K562 (cell line): ENCODE results near the gene ACTL10. TPM values are rescaled to one million over a fixed set of nuclear protein-coding genes. Genes with fewer than 3 reads are reported as not detected.

Experiments
- FOXP1 ChIP-seq: sonication (generic); formaldehyde crosslinking; IDR thresholded peaks from 2 replicates; pipeline ENCODE4 v1.8.0; 2022; ENCODE audit warnings: mild to moderate bottlenecking, missing genetic modification reagents
- ILF3 ChIP-seq: fragments of 450-650 bp; IDR thresholded peaks from 2 replicates; pipeline ENCODE4 v1.6.1; 2018; ENCODE audit warnings: antibody characterized with exemption, mild to moderate bottlenecking, moderate library complexity, borderline replicate concordance
- NFIC ChIP-seq: fragments of 450-650 bp; IDR thresholded peaks from 2 replicates; pipeline ENCODE4 v1.6.1; 2017; ENCODE audit warnings: mild to moderate bottlenecking, inconsistent platforms
- TEAD1 ChIP-seq, 2 experiments: fragments of 450-650 bp in 1 of 2; sonication (generic) in 1 of 2; formaldehyde crosslinking; IDR thresholded peaks; 2 replicates each; pipeline versions ENCODE4 v1.4.0 to v1.8.0; 2020 to 2022; ENCODE audit warnings: mild to moderate bottlenecking in 2 of 2, missing genetic modification reagents in 1 of 2
- ZNF197 ChIP-seq: fragments of 200-800 bp; sonication (Bioruptor generic); IDR thresholded peaks from 2 replicates; pipeline ENCODE4 v1.6.1; 2016; ENCODE audit warnings: low read depth, missing genetic modification characterization, missing compliant biosample characterization
- ZNF695 ChIP-seq: fragments of 450-650 bp; formaldehyde crosslinking; IDR thresholded peaks from 2 replicates; pipeline ENCODE4 v1.4.0; 2020; ENCODE audit warnings: mild to moderate bottlenecking, moderate library complexity
- ZNF699 ChIP-seq: fragments of 250-450 bp; sonication (Bioruptor Pico); IDR thresholded peaks from 2 replicates; pipeline ENCODE4 v1.8.0; 2021; ENCODE audit warnings: mild to moderate bottlenecking, moderate library complexity; ENCODE audit not compliant: insufficient replicate concordance
- polyA plus RNA-seq, 8 experiments: library from polyadenylated mRNA; depleted of rRNA in 4 of 8; stranded (reverse) in 5 of 8; unstranded in 3 of 8; fragments of >200 nt; fragmentation: Nextera tagmentation in 2 of 8; fragmentation: Illumina TruSeq in 1 of 8; extraction: Ambion mirVana in 2 of 8; extraction: Trizol in 1 of 8; gene quantifications; 2 replicates each; pipeline versions ENCODE4 v1.2.1 to v1.2.3, GENCODE V29; 2011 to 2014; ENCODE audit warnings: inconsistent platforms in 1 of 8, missing spikeins in 1 of 8
- total RNA-seq, 7 experiments: library from RNA; depleted of rRNA in 6 of 7; stranded (reverse); fragments of >200 nt in 6 of 7; fragmentation: Illumina TruSeq in 2 of 7; extraction: Trizol in 2 of 7; gene quantifications; 2 replicates each; pipeline versions ENCODE4 v1.2.1 to v1.2.3, GENCODE V29; 2011 to 2021; ENCODE audit warnings: low replicate concordance in 1 of 7
- TF ChIP-seq, protein P1 (sequence below): fragments of 250-450 bp; sonication (Bioruptor Pico); IDR thresholded peaks from 2 replicates; pipeline ENCODE4 v1.4.0; 2020; ENCODE audit warnings: borderline replicate concordance
- TF ChIP-seq, protein P2 (sequence below), 3 experiments: fragments of 200-800 bp in 1 of 3; sonication (Bioruptor generic) in 1 of 3; sonication (generic) in 1 of 3; formaldehyde crosslinking in 1 of 3; IDR thresholded peaks; 2 replicates each; pipeline versions ENCODE4 v1.6.1 to v1.8.0; 2016 to 2022; ENCODE audit warnings: mild to moderate bottlenecking in 2 of 3, missing compliant biosample characterization in 2 of 3, missing genetic modification characterization in 2 of 3, missing genetic modification reagents in 1 of 3
- TF ChIP-seq, protein P3 (sequence below): fragments of 450-650 bp; IDR thresholded peaks from 2 replicates; pipeline ENCODE4 v1.6.1; 2018; ENCODE audit not compliant: partially characterized antibody
- TF ChIP-seq, protein P4 (sequence below): sonication (generic); formaldehyde crosslinking; IDR thresholded peaks from 2 replicates; pipeline ENCODE4 v1.8.0; 2023; ENCODE audit warnings: mild to moderate bottlenecking, missing genetic modification reagents
- TF ChIP-seq, protein P5 (sequence below): fragments of 450-650 bp; IDR thresholded peaks from 2 replicates; pipeline ENCODE4 v1.6.1; 2016; ENCODE audit warnings: antibody characterized with exemption

Gene ACTL10
- total and polyA plus RNA-seq, 9 of the 15 experiments (the other 6 are each of a cell fraction or from before 2014, with no cell fraction given) = 0.07 to 0.14 TPM; not detected in 7

DNA sequence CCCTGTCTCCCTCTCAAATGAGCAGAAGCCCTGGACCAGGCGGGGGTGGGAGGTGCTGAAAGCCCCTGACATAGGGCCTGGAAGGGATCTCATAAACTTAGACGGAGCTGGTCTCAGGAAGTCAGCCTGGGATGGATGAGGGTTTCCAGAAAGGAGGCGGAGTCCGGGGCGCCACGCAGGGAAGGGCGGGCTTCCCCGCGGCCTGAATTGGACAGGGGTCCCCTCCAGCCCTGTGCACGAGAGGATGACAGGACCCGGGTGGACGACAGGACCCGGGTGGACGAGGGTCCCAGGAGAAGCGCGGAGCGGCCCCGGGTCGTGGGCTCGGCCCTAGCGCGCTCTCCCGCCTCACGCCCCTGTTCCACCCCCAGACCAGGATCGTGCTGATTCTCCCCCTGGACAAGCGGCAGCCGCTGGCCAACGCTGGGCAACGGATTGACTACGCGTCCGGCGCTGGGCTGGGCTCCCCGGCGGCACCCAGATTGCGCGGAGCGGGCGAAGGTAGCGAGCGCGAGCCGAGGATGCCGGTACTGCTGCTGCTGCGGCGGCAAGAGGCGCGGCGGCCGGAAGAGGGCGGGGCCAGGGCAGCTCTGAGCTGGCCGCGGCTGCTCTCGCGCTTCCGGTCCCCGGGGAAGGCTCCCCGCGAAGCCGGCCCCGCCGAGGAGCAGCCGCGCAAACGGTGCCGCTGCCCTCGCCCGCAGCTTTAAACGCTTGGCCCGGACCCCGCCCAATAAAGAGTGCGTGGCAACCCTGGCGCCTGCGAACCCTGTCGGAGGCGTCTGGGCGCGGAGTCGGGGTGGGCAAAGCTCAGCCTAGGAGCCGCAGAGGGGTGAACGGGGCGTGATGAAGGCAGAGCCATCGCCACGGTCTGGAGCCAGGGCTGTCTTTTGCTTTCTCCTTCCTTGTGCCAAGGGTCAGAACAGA lies 3.3 kb upstream of the ACTL10 start (continued):
- TF ChIP-seq ILF3 (no peak; the same call in 1 of the 2 replicates), NFIC (peak; percentile 39), FOXP1 (CRISPR knock-in tag) (no peak), ZNF197 (CRISPR knock-in tag) (no peak), ZNF699 (CRISPR knock-in tag) (no peak), TEAD1 (CRISPR knock-in tag; IDR thresholded peaks at IDR 0.05) (no peak), ZNF695 (CRISPR knock-in tag) (0 out of 2 replicates have a peak, but pooled peaks have one; percentile 76)
- TF ChIP-seq, protein P1, sequence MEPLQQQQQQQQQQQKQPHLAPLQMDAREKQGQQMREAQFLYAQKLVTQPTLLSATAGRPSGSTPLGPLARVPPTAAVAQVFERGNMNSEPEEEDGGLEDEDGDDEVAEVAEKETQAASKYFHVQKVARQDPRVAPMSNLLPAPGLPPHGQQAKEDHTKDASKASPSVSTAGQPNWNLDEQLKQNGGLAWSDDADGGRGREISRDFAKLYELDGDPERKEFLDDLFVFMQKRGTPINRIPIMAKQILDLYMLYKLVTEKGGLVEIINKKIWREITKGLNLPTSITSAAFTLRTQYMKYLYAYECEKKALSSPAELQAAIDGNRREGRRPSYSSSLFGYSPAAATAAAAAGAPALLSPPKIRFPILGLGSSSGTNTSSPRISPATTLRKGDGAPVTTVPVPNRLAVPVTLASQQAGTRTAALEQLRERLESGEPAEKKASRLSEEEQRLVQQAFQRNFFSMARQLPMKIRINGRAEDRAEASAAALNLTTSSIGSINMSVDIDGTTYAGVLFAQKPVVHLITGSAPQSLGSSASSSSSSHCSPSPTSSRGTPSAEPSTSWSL (CRISPR knock-in tag) = 0 out of 2 replicates have a peak, but pooled peaks have one; percentile 47
- TF ChIP-seq, protein P2, sequence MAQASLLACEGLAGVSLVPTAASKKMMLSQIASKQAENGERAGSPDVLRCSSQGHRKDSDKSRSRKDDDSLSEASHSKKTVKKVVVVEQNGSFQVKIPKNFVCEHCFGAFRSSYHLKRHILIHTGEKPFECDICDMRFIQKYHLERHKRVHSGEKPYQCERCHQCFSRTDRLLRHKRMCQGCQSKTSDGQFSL (CRISPR knock-in tag; IDR thresholded peaks at IDR 0.05) = no peak
- TF ChIP-seq, protein P2 (tag; IDR thresholded peaks at IDR 0.05) = no peak
- TF ChIP-seq, protein P3, sequence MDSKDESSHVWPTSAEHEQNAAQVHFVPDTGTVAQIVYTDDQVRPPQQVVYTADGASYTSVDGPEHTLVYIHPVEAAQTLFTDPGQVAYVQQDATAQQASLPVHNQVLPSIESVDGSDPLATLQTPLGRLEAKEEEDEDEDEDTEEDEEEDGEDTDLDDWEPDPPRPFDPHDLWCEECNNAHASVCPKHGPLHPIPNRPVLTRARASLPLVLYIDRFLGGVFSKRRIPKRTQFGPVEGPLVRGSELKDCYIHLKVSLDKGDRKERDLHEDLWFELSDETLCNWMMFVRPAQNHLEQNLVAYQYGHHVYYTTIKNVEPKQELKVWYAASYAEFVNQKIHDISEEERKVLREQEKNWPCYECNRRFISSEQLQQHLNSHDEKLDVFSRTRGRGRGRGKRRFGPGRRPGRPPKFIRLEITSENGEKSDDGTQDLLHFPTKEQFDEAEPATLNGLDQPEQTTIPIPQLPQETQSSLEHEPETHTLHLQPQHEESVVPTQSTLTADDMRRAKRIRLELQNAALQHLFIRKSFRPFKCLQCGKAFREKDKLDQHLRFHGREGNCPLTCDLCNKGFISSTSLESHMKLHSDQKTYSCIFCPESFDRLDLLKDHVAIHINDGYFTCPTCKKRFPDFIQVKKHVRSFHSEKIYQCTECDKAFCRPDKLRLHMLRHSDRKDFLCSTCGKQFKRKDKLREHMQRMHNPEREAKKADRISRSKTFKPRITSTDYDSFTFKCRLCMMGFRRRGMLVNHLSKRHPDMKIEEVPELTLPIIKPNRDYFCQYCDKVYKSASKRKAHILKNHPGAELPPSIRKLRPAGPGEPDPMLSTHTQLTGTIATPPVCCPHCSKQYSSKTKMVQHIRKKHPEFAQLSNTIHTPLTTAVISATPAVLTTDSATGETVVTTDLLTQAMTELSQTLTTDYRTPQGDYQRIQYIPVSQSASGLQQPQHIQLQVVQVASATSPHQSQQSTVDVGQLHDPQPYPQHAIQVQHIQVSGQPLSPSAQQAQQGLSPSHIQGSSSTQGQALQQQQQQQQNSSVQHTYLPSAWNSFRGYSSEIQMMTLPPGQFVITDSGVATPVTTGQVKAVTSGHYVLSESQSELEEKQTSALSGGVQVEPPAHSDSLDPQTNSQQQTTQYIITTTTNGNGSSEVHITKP = no peak
- TF ChIP-seq, protein P4, sequence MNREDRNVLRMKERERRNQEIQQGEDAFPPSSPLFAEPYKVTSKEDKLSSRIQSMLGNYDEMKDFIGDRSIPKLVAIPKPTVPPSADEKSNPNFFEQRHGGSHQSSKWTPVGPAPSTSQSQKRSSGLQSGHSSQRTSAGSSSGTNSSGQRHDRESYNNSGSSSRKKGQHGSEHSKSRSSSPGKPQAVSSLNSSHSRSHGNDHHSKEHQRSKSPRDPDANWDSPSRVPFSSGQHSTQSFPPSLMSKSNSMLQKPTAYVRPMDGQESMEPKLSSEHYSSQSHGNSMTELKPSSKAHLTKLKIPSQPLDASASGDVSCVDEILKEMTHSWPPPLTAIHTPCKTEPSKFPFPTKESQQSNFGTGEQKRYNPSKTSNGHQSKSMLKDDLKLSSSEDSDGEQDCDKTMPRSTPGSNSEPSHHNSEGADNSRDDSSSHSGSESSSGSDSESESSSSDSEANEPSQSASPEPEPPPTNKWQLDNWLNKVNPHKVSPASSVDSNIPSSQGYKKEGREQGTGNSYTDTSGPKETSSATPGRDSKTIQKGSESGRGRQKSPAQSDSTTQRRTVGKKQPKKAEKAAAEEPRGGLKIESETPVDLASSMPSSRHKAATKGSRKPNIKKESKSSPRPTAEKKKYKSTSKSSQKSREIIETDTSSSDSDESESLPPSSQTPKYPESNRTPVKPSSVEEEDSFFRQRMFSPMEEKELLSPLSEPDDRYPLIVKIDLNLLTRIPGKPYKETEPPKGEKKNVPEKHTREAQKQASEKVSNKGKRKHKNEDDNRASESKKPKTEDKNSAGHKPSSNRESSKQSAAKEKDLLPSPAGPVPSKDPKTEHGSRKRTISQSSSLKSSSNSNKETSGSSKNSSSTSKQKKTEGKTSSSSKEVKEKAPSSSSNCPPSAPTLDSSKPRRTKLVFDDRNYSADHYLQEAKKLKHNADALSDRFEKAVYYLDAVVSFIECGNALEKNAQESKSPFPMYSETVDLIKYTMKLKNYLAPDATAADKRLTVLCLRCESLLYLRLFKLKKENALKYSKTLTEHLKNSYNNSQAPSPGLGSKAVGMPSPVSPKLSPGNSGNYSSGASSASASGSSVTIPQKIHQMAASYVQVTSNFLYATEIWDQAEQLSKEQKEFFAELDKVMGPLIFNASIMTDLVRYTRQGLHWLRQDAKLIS (CRISPR knock-in tag) = no peak
- TF ChIP-seq, protein P5, sequence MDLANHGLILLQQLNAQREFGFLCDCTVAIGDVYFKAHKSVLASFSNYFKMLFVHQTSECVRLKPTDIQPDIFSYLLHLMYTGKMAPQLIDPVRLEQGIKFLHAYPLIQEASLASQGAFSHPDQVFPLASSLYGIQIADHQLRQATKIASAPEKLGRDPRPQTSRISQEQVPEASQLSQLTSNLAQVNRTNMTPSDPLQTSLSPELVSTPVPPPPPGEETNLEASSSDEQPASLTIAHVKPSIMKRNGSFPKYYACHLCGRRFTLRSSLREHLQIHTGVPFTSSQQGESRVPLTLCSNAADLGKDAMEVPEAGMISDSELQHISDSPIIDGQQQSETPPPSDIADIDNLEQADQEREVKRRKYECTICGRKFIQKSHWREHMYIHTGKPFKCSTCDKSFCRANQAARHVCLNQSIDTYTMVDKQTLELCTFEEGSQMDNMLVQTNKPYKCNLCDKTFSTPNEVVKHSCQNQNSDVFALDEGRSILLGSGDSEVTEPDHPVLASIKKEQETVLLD = no peak
